GM12891 (cell line): ENCODE data around the gene LY9.

ENCODE experiments used
- POLR2A ChIP-seq: IDR thresholded peaks from 2 replicates; pipeline ENCODE4 v1.6.1; 2011; ENCODE audit warnings: low read depth, low read length, control low read depth
- POLR2AphosphoS5 ChIP-seq: IDR thresholded peaks from 2 replicates; pipeline ENCODE4 v1.6.1; 2011; ENCODE audit warnings: low read depth, low read length, control low read depth
- SPI1 ChIP-seq: IDR thresholded peaks from 2 replicates; pipeline ENCODE4 v1.6.1; 2011; ENCODE audit warnings: low read depth, low read length, control low read depth
- TAF1 ChIP-seq: IDR thresholded peaks from 2 replicates; pipeline ENCODE4 v1.6.1; 2011; ENCODE audit warnings: low read depth, low read length, control low read depth

- no peak for TF ChIP-seq POLR2AphosphoS5
- TF ChIP-seq TAF1, result no peak
- no peak; the same call in 1 of the 2 replicates for TF ChIP-seq POLR2A
- TF ChIP-seq SPI1, result no peak
Observed at GRCh38 chr1:160755461-160755860, 40.5 kb upstream of the LY9 start.
